Breast epithelium (tissue), 3 donors: ENCODE data around the gene WDR70.

Experiments used
- CTCF ChIP-seq, 3 donors: fragments of 450-650 bp; IDR thresholded peaks; one replicate each; pipeline ENCODE4 v1.5.1; 2016 to 2017; ENCODE audit warnings: antibody characterized with exemption in 3 of 3, mild to moderate bottlenecking in 3 of 3, moderate library complexity in 3 of 3
- POLR2A ChIP-seq: fragments of 450-650 bp; IDR thresholded peaks from one replicate; pipeline ENCODE4 v1.6.1; 2016; ENCODE audit warnings: antibody characterized with exemption, mild to moderate bottlenecking, moderate library complexity

DNA sequence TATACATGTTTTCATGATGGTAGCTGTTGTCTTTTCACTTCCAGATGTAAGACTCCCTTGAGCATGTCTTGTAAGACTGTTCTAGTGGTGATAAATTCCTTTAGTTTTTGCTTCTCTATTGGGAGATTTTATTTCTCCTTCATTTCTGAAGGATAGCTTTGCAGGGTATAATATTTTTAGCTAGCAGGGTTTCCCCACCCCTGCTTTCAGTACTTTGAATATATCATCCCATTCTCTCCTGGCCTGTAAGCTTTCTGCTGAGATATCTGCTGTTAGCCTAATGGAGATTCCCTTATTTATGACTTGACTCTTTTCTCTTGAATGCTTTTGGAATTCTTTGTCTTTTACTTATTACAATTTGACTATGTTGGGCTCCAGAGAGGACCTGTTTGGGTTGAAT is 249.8 kb downstream of the WDR70 start:
- TF ChIP-seq CTCF (IDR thresholded peaks at IDR 0.05) (no peak), POLR2A (no peak)
